Lung (tissue), 12 donors: ENCODE measurements around the gene MIXL1. TPM values are rescaled to one million over a fixed set of nuclear protein-coding genes. Genes with fewer than 3 reads are reported as not detected.

Experiments used
- ATAC-seq: fragments of 200-7000 bp; cut with Tn5 transposase; one replicate; pipeline ENCODE4 v1.9.1; 2020; ENCODE audit warnings: moderate number of reproducible peaks; ENCODE audit not compliant: insufficient read depth, low FRiP score
- DNase-seq, 3 donors: peaks; one replicate each; pipeline ENCODE4 v3.0.0-alpha.2; 2013 to 2017
- H3K27ac ChIP-seq, 2 donors: one replicate each; pipeline ENCODE4 v1.5.1; 2013; ENCODE audit warnings: mild to moderate bottlenecking in 2 of 2, moderate library complexity in 2 of 2, control low read depth in 1 of 2, inconsistent platforms in 1 of 2, low read depth in 1 of 2, low read length in 1 of 2
- H3K27me3 ChIP-seq, 3 donors: one replicate each; pipeline ENCODE4 v1.5.1; 2013; ENCODE audit warnings: low read length in 2 of 3; ENCODE audit not compliant: control insufficient read depth in 3 of 3, insufficient read depth in 3 of 3
- H3K36me3 ChIP-seq, 4 donors: one replicate each; pipeline ENCODE4 v1.5.1; 2013; ENCODE audit warnings: low read length in 4 of 4, mild to moderate bottlenecking in 1 of 4, moderate library complexity in 1 of 4; ENCODE audit not compliant: control insufficient read depth in 4 of 4, insufficient read depth in 4 of 4
- H3K4me1 ChIP-seq, 5 donors: one replicate each; pipeline ENCODE4 v1.5.1; 2013; ENCODE audit warnings: low read length in 5 of 5, mild to moderate bottlenecking in 2 of 5, moderate library complexity in 1 of 5; ENCODE audit not compliant: control insufficient read depth in 5 of 5, insufficient read depth in 5 of 5
- H3K4me3 ChIP-seq: one replicate; pipeline ENCODE4 v1.5.1; 2013; ENCODE audit warnings: mild to moderate bottlenecking, control low read depth, moderate library complexity
- H3K9ac ChIP-seq, 2 donors: one replicate each; pipeline ENCODE4 v1.5.1; 2013; ENCODE audit warnings: low read length in 2 of 2, control low read depth in 1 of 2; ENCODE audit not compliant: insufficient read depth in 1 of 2
- H3K9me3 ChIP-seq, 4 donors: one replicate each; pipeline ENCODE4 v1.5.1; 2013; ENCODE audit warnings: low read length in 3 of 4, mild to moderate bottlenecking in 1 of 4, moderate library complexity in 1 of 4; ENCODE audit not compliant: control insufficient read depth in 4 of 4, insufficient read depth in 3 of 4
- WGBS, 2 donors: extraction: QIAGEN DNeasy Blood & Tissue Kit; methylation state at CpG; one replicate each; pipeline ENCODE4 v1.1.7; 2013; 5-methylcytosine and 5-hydroxymethylcytosine counted together
- polyA plus RNA-seq, 2 donors: library from polyadenylated mRNA; stranded (reverse); fragments of 200-250 nt; gene quantifications; one replicate each; pipeline ENCODE4 v1.2.1, GENCODE V29; 2013
- total RNA-seq, 2 donors: library from RNA; depleted of rRNA in 1 of 2; stranded (reverse); fragments of >200 nt in 1 of 2; gene quantifications; one replicate each; pipeline ENCODE4 v1.2.1, GENCODE V29; 2014 to 2021
- TF ChIP-seq, protein P1 (sequence below): IDR thresholded peaks from 2 replicates; pipeline ENCODE4 v1.5.1; 2012; ENCODE audit warnings: mild to moderate bottlenecking; ENCODE audit errors: control extremely low read depth, extremely low read depth
- donor health status: control.
- donor health status: control.
- donor health status: Bipolar disorder and iron deficiency.
- donor health status: healthy.
- donor health status: DM: yes; HTN: yes; CAD: no.

The MIXL1 gene
- total and polyA plus RNA-seq, 4 donors: 0.03 to 0.49 TPM; not detected in 2

DNA sequence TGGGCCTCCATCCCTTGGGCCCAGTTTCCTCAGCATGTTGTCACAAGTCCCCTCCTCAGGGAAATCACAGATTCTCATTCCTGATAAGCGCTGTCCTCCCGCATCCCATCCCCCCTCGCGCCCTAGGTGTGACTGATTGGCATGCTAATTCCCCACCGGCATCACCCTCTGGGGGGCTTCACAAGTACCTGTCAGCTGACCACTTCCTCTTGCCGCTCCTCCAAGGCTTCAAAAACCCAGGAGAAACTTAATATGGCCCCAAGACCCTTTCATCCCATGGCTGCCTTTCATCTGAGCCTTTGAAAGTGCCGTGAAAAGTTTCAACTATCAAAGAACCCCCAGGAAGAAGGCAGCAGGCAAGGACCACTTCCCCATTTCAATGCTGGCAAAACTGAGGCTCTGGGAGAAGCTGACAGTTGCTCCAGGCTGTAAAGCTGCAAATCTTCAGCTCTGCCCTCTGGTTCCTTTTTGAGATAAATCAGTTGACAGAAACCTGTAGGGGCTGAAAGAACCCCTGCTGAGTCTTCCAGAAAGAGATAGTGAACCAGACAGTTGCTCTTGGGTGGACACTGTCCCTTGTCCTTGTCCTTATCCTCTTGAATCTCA, 12.8 kb upstream of the MIXL1 start:
- Histone ChIP-seq H3K9me3 (no peaks in the 10 kb centered on the region), H3K36me3 (no peaks in the 10 kb centered on the region), H3K27ac (no peak overlapping the region), H3K4me1 (no peaks in the 10 kb centered on the region), H3K4me3 (no peak overlapping the region), H3K9ac (no peak overlapping the region), H3K27me3 (no peaks in the 10 kb centered on the region)
- ATAC-seq (no peak), DNase-seq (no peak)
- TF ChIP-seq, protein P1, sequence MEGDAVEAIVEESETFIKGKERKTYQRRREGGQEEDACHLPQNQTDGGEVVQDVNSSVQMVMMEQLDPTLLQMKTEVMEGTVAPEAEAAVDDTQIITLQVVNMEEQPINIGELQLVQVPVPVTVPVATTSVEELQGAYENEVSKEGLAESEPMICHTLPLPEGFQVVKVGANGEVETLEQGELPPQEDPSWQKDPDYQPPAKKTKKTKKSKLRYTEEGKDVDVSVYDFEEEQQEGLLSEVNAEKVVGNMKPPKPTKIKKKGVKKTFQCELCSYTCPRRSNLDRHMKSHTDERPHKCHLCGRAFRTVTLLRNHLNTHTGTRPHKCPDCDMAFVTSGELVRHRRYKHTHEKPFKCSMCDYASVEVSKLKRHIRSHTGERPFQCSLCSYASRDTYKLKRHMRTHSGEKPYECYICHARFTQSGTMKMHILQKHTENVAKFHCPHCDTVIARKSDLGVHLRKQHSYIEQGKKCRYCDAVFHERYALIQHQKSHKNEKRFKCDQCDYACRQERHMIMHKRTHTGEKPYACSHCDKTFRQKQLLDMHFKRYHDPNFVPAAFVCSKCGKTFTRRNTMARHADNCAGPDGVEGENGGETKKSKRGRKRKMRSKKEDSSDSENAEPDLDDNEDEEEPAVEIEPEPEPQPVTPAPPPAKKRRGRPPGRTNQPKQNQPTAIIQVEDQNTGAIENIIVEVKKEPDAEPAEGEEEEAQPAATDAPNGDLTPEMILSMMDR: no peak
- WGBS, 2 donors: 76 to 80% methylated on average over 7 of the region's 7 CpGs

DNA sequence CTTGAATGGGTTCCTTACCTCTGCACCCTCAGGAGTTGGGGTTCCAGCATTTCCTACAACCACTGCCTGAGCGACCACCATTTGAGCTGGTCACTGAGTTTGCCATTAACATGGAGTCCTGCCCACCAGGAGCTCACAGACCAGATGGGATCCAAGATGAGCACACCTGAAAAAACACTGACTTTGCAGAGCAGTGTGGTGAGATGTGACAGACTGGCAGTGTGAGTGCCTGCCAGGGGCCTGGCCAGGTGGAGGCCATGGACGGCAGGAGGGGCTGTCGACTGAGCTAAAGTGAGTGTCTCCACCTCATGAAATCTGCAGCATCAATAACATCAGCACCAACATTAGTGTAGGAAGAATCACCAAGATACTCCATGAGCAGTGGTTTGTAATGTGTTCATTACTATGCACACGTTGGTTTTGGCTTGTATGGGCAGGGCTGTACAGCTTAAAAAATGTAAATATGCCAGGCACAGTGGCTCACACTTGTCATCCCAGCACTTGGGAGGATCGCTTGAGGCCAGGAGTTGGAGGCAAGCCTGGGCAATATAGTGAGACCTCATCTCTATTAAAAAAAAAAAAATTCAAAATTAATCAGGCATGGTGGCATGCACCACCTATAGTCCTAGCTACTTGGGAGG, 12.2 kb upstream of the MIXL1 start:
- H3K4me3 ChIP-seq: no peak overlapping the region
- H3K27me3 ChIP-seq: no peaks in the 10 kb centered on the region
- TF ChIP-seq, protein P1: no peak
- no peaks in the 10 kb centered on the region for H3K4me1 ChIP-seq
- no peak for DNase-seq
- WGBS, 2 donors: 82 to 92% methylated on average over 5 of the region's 5 CpGs
- no peaks in the 10 kb centered on the region for H3K9me3 ChIP-seq
- H3K27ac ChIP-seq: no peak overlapping the region
- no peaks in the 10 kb centered on the region for H3K36me3 ChIP-seq
- no peak for ATAC-seq
- no peak overlapping the region for H3K9ac ChIP-seq

DNA sequence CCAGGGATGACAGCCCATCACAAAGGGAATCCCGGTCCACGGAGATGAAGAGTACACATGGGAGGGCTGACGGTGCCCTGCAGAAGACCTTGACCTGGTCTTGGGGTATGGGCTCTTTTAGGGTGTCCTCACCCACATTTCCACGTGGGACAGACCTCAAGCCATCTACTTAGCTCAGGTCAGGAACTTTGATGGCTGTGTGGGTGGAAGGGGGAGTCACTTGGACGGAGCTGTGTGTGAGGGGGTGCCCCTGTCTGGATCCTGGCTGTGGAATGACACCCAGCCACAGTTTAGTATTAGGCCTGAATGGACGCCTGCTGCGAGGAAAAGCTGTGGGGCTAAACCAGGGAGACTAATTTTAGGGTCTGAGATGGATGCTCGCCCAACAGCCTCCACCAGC, 10.9 kb upstream of the MIXL1 start:
- WGBS, 2 donors: 89 to 93% methylated on average over 8 of the region's 8 CpGs
- H3K4me3 ChIP-seq: no peak overlapping the region
- TF ChIP-seq, protein P1: no peak
- ATAC-seq (no peak), DNase-seq (no peak)
- H3K27ac ChIP-seq: no peak overlapping the region
- no peak overlapping the region for H3K9ac ChIP-seq
- H3K27me3 ChIP-seq: no peaks in the 10 kb centered on the region
- no peaks in the 10 kb centered on the region for H3K36me3 ChIP-seq
- no peaks in the 10 kb centered on the region for H3K4me1 ChIP-seq
- H3K9me3 ChIP-seq: no peaks in the 10 kb centered on the region
